K562 (cell line): ENCODE data around the gene OR51V1. TPM values are rescaled to one million over a fixed set of nuclear protein-coding genes. Genes with fewer than 3 reads are reported as not detected.

Experiments used
- ADNP ChIP-seq: fragments of 200-800 bp; sonication (Bioruptor generic); IDR thresholded peaks from 2 replicates; pipeline ENCODE4 v1.6.1; 2016; ENCODE audit warnings: missing genetic modification characterization, missing compliant biosample characterization
- BRF2 ChIP-seq: IDR thresholded peaks from 3 replicates; pipeline ENCODE4 v1.6.1; 2011; ENCODE audit warnings: borderline replicate concordance, mild to moderate bottlenecking; ENCODE audit not compliant: insufficient read length, insufficient read depth
- CTCFL ChIP-seq: IDR thresholded peaks from 2 replicates; pipeline ENCODE4 v1.6.1; 2011; ENCODE audit warnings: borderline replicate concordance, low read depth, mild to moderate bottlenecking, moderate library complexity, low read length; ENCODE audit not compliant: insufficient read depth, poor library complexity, severe bottlenecking
- DACH1 ChIP-seq: fragments of 450-650 bp; IDR thresholded peaks from 2 replicates; pipeline ENCODE4 v1.6.1; 2018; ENCODE audit not compliant: partially characterized antibody
- E2F8 ChIP-seq: fragments of 450-650 bp; IDR thresholded peaks from 2 replicates; pipeline ENCODE4 v1.7.1; 2018; ENCODE audit warnings: mild to moderate bottlenecking, low read depth; ENCODE audit not compliant: partially characterized antibody
- EWSR1 ChIP-seq: fragments of 450-650 bp; IDR thresholded peaks from 2 replicates; pipeline ENCODE4 v1.6.1; 2018; ENCODE audit warnings: borderline replicate concordance, mild to moderate bottlenecking, low read depth, moderate library complexity; ENCODE audit not compliant: partially characterized antibody
- FIP1L1 ChIP-seq: fragments of 200-400 bp; formaldehyde crosslinking; IDR thresholded peaks from 2 replicates; pipeline ENCODE4 v1.6.1; 2018; ENCODE audit warnings: mild to moderate bottlenecking, low read depth, low read length; ENCODE audit not compliant: poor library complexity, severe bottlenecking
- FOXK1 ChIP-seq: sonication (generic); formaldehyde crosslinking; IDR thresholded peaks from 2 replicates; pipeline ENCODE4 v1.8.0; 2022; ENCODE audit warnings: missing genetic modification reagents, mild to moderate bottlenecking, borderline replicate concordance
- GABPA ChIP-seq: fragments of 200-800 bp; sonication (Bioruptor generic); conservative IDR thresholded peaks from 2 replicates; pipeline ENCODE4 v1.6.1; 2016; ENCODE audit warnings: low read depth, missing genetic modification characterization, missing compliant biosample characterization
- MTA2 ChIP-seq: fragments of 450-650 bp; IDR thresholded peaks from 2 replicates; pipeline ENCODE4 v1.6.1; 2016; ENCODE audit warnings: low read depth
- NCOA4 ChIP-seq: fragments of 450-650 bp; IDR thresholded peaks from 2 replicates; pipeline ENCODE4 v1.6.1; 2018; ENCODE audit warnings: mild to moderate bottlenecking; ENCODE audit not compliant: partially characterized antibody
- POLR2B ChIP-seq: fragments of 450-650 bp; IDR thresholded peaks from 2 replicates; pipeline ENCODE4 v1.6.1; 2018; ENCODE audit warnings: low read depth; ENCODE audit not compliant: partially characterized antibody
- POLR3G ChIP-seq: IDR thresholded peaks from 2 replicates; pipeline ENCODE4 v1.6.1; 2011; ENCODE audit not compliant: insufficient read length, insufficient replicate concordance; ENCODE audit errors: extremely low read depth
- PYGO2 ChIP-seq: fragments of 450-650 bp; IDR thresholded peaks from 2 replicates; pipeline ENCODE4 v1.6.1; 2016; ENCODE audit warnings: mild to moderate bottlenecking, missing genetic modification characterization, moderate library complexity, missing compliant biosample characterization
- RAD21 ChIP-seq, 2 experiments: fragments of 250-450 bp in 1 of 2; fragments of 450-650 bp in 1 of 2; sonication (Bioruptor Pico) in 1 of 2; formaldehyde crosslinking in 1 of 2; IDR thresholded peaks in 1 of 2; conservative IDR thresholded peaks in 1 of 2; 2 replicates each; pipeline versions ENCODE4 v1.4.0 to v1.8.0; 2020 to 2022; ENCODE audit warnings: mild to moderate bottlenecking in 2 of 2, moderate library complexity in 1 of 2
- RBM22 ChIP-seq: fragments of 200-400 bp; formaldehyde crosslinking; IDR thresholded peaks from 2 replicates; pipeline ENCODE4 v1.6.1; 2018; ENCODE audit warnings: low read length, low read depth; ENCODE audit not compliant: poor library complexity, severe bottlenecking
- SMC3 ChIP-seq: conservative IDR thresholded peaks from 2 replicates; pipeline ENCODE4 v1.6.1; 2011; ENCODE audit warnings: low read depth, low read length, improper control_type of control experiment; ENCODE audit not compliant: insufficient read depth
- STAT5B ChIP-seq: fragments of 250-450 bp; sonication (Bioruptor Pico); IDR thresholded peaks from 2 replicates; pipeline ENCODE4 v1.8.0; 2021; ENCODE audit warnings: mild to moderate bottlenecking, inconsistent platforms
- TCF7L2 ChIP-seq: fragments of 150-350 bp; IDR thresholded peaks from 2 replicates; pipeline ENCODE4 v1.6.1; 2016; ENCODE audit warnings: low read depth, mild to moderate bottlenecking, low read length, moderate library complexity
- ZNF354B ChIP-seq: fragments of 250-450 bp; sonication (Bioruptor Pico); IDR thresholded peaks from 2 replicates; pipeline ENCODE4 v1.4.0; 2020
- ZNF740 ChIP-seq, 3 experiments: fragments of 200-800 bp in 1 of 3; sonication (Bioruptor generic) in 1 of 3; sonication (generic) in 1 of 3; formaldehyde crosslinking in 1 of 3; IDR thresholded peaks; 2 replicates each; pipeline versions ENCODE4 v1.6.1 to v1.8.0; 2016 to 2022; ENCODE audit warnings: mild to moderate bottlenecking in 2 of 3, missing compliant biosample characterization in 2 of 3, missing genetic modification characterization in 2 of 3, missing genetic modification reagents in 1 of 3
- polyA plus RNA-seq, 8 experiments: library from polyadenylated mRNA; depleted of rRNA in 4 of 8; stranded (reverse) in 5 of 8; unstranded in 3 of 8; fragments of >200 nt; fragmentation: Nextera tagmentation in 2 of 8; fragmentation: Illumina TruSeq in 1 of 8; extraction: Ambion mirVana in 2 of 8; extraction: Trizol in 1 of 8; gene quantifications; 2 replicates each; pipeline versions ENCODE4 v1.2.1 to v1.2.3, GENCODE V29; 2011 to 2014; ENCODE audit warnings: inconsistent platforms in 1 of 8, missing spikeins in 1 of 8
- total RNA-seq, 7 experiments: library from RNA; depleted of rRNA in 6 of 7; stranded (reverse); fragments of >200 nt in 6 of 7; fragmentation: Illumina TruSeq in 2 of 7; extraction: Trizol in 2 of 7; gene quantifications; 2 replicates each; pipeline versions ENCODE4 v1.2.1 to v1.2.3, GENCODE V29; 2011 to 2021; ENCODE audit warnings: low replicate concordance in 1 of 7

OR51V1 gene
- total and polyA plus RNA-seq, 9 of the 15 experiments (the other 6 are each of a cell fraction or from before 2014, with no cell fraction given) = not detected

- TF ChIP-seq FOXK1 (CRISPR knock-in tag) = no peak
- TF ChIP-seq ZNF740 (CRISPR knock-in tag; IDR thresholded peaks at IDR 0.05) = no peak
- TF ChIP-seq ZNF740 (tag; IDR thresholded peaks at IDR 0.05) = no peak
- TF ChIP-seq FIP1L1 = no peak
- TF ChIP-seq ZNF354B = no peak
- no peak for TF ChIP-seq ADNP (tag)
- no peak for TF ChIP-seq RAD21 (CRISPR knock-in tag; conservative IDR thresholded peaks at IDR 0.05 in 1 of 2, IDR thresholded peaks at IDR 0.05 in 1 of 2)
- no peak for TF ChIP-seq EWSR1
- no peak for TF ChIP-seq GABPA (tag)
- TF ChIP-seq E2F8 = no peak
- TF ChIP-seq RBM22 = no peak
- TF ChIP-seq MTA2 = peak; percentile 91
- TF ChIP-seq TCF7L2 = no peak
- TF ChIP-seq DACH1 = no peak
- TF ChIP-seq STAT5B = no peak
- TF ChIP-seq NCOA4 = no peak
- TF ChIP-seq SMC3 = no peak
- TF ChIP-seq POLR3G = no peak
- TF ChIP-seq CTCFL = no peak
- TF ChIP-seq BRF2 = no peak
- no peak for TF ChIP-seq POLR2B
- TF ChIP-seq PYGO2 (tag) = no peak
Measured at GRCh38 chr11:5151713-5152153, 48.7 kb downstream of the OR51V1 start (continued).
